ENCODE data around the gene ALKAL2. TPM values are rescaled to one million over a fixed set of nuclear protein-coding genes. Genes with fewer than 3 reads are reported as not detected.
A peak's percentile ranks its signal among the peaks of the same experiment; 100 is the strongest.

Gene ALKAL2
- total RNA-seq, 1 donor from 2014 or later = 0.93 TPM

GRCh38 chr2:295090-295489 lies 7.2 kb upstream of the ALKAL2 start:
- DNase-seq (ENCODE audit: extremely low read depth, low read depth, low spot score) = no peak

GRCh38 chr2:290090-290722 lies 2.3 kb upstream of the ALKAL2 start:
- peak; percentile 16 for DNase-seq (ENCODE audit: extremely low read depth, low read depth, low spot score)

GRCh38 chr2:289362-290089 lies 1.6 kb upstream of the ALKAL2 start:
- DNase-seq (ENCODE audit: extremely low read depth, low read depth, low spot score) = no peak

- no peak for DNase-seq (ENCODE audit: extremely low read depth, low read depth, low spot score)
Observed at GRCh38 chr2:288758-289361, 969 bp upstream of the ALKAL2 start.

DNA sequence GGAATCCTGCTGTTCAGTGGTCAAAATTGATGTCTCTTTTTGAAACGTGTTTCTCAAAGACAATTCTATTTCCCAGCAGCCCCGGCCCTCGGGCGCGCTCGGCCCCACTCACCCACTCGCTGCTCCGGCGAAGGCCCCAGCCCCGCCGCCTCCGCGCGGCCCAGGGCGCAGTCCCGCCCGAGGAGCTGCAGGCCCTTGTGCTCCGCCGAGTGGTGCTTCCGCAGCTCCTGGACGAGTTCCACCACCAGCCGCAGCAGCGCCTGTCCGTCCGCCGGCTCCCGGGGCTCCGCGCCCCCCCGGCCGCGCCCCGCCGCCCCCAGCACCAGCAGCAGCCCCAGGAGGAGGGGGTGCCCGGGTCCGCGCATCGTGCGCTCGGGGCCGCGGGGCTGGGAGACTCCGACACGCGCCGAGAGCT lies 413 bp downstream of the ALKAL2 start:
- DNase-seq (ENCODE audit: extremely low read depth, low read depth, low spot score) = no peak

- no peak for DNase-seq (ENCODE audit: extremely low read depth, low read depth, low spot score)
Observed at GRCh38 chr2:286774-287392, 1.0 kb downstream of the ALKAL2 start.

- no peak for DNase-seq (ENCODE audit: extremely low read depth, low read depth, low spot score)
Observed at GRCh38 chr2:286035-286434, 1.9 kb downstream of the ALKAL2 start.

- DNase-seq (ENCODE audit: extremely low read depth, low read depth, low spot score) = no peak
Observed at GRCh38 chr2:285531-285930, 2.4 kb downstream of the ALKAL2 start.

- DNase-seq (ENCODE audit: extremely low read depth, low read depth, low spot score) = no peak
Observed at GRCh38 chr2:284896-285492, 2.9 kb downstream of the ALKAL2 start.

DNA sequence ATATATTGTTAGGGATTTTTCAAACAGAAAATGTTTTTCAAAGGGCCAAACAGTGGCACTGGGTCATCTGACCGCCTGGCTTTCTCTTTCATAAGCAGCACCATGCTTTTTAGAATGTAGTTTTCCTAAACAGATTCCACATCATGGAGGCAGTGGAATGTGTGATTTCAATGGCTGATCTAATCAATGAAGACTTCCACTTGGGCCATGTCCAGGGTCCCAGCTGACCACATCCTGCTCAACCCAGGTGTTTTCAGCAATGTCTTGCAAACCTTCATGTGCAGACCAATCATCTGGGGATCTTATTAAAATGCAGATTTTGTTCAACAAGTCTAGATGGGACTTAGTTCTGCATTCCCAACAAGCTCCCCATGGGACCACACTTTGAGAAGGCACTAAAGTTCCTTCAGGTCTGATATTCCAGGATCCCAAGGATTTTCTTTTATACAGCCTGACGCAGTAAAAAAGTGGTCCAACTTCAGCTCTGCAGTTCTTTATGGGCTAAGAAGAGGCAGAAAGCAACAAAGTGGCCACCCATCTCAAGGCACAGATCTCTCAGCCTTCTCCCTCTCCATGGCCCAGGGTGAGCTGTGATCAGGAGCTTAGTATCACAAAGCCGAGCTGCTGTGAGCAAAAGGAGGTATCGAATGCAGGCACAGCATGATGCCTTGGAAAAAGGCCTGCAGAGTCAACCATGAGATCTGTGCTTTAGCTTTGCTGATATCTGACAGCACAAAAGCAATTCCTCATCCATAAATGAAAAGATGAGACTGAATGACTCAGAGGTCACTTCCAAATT lies 3.7 kb downstream of the ALKAL2 start:
- no peak for DNase-seq (ENCODE audit: extremely low read depth, low read depth, low spot score)

GRCh38 chr2:282371-283263 lies 5.3 kb downstream of the ALKAL2 start:
- no peak for DNase-seq (ENCODE audit: extremely low read depth, low read depth, low spot score)

DNA sequence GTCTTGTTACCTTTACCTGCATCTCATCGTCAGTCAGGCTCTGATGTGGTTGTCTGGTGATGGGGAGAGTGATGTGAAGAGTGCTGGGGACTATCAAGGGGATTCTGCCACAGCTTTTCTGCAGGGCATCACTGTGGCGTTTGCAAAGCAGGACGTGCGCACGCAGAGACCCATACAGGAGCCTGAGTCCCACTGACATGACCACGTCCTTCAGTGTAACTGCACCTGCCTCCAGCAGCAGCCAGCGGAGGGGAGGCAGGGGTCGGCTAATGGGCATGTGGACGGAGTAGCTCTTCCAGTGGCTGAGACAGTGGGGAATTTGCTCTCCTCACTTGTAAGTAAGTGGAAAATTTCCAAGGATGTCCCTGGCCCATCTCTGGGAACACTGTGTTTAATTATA lies 6.5 kb downstream of the ALKAL2 start:
- DNase-seq (ENCODE audit: extremely low read depth, low read depth, low spot score) = no peak

- DNase-seq (ENCODE audit: extremely low read depth, low read depth, low spot score) = no peak
Observed at GRCh38 chr2:280650-281110, 7.2 kb downstream of the ALKAL2 start.

DNA sequence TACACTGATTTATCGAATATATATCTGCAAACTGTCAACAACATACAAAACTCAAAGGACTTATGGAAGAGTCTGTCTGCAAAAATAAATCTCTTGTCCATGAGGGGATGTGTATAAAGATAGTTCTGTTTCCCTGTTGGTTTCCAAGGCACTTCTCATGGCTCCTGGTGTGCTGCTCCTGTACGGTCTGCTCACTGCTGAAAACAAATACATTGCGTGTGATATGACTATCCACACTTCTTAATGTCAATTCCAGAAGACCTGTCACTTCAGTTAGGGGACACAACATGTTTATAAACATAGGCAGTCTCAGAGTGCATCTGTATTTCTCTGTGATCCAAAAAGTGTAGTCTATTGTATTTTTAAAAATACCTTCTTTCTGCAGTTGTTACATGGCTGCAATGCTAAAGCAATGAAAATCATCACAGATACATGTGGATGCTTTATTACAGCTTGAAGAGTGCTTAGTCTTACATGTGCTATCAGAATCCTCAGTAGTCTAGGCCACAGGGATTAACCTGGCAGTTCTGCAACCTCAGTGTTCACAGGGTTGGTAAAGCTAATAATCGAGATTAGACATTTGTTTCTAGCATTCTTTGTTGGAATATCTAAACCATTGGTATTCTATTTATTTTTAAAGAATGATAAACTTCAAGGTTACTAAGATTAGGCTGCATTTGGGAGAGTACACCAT lies 7.8 kb downstream of the ALKAL2 start:
- no peak for DNase-seq (ENCODE audit: extremely low read depth, low read depth, low spot score)

- DNase-seq (ENCODE audit: extremely low read depth, low read depth, low spot score) = no peak
Observed at GRCh38 chr2:279366-279765, 8.5 kb downstream of the ALKAL2 start.

DNA sequence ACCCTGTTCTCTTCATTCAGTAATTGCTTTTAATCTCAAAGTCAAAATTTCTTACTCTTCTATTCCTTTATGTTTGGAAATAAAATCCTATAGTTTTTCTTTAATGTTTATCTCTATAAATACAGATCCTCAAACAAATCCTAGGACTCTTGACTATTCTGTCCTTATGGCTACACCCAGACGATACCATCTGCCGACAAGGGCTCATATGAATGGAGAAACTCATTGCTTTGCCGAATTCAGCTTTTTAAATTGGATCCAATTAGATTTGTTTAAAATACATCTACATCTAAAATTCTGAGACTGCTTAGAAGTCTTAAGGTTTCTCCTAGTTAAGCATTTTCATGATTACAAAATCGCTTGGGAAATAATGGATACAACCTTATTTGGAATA lies 9.0 kb downstream of the ALKAL2 start:
- DNase-seq (ENCODE audit: extremely low read depth, low read depth, low spot score) = no peak

DNA sequence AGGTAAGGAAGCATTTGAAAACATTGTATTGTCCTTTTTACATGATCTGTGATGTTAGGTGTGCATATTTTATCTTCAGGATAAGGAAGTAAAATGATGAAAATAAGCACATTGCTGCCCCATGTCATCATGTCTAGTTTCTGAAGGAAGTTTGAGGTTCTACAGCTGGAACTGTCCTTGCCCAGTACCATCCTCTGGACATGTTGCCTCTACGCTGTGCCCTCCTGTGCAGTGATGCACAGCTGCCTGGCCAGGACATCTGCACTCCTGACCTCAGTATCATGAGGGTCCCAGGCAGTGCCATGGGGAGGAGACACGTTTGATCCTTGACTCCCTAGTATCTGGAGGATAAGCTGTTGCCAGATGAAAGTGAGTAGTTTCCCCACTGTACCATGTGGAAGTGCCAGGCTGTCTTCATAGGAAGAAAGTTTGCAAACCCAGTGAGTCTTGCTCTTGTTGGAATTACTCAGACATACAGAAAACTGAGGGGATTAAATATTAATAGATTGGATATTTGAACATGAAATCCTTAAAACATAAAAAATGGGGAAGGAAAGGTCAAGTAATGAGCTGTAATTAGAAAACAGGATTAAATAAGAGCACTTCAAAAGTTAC lies 9.5 kb downstream of the ALKAL2 start:
- no peak for DNase-seq (ENCODE audit: extremely low read depth, low read depth, low spot score)

- no peak for DNase-seq (ENCODE audit: extremely low read depth, low read depth, low spot score)
Observed at GRCh38 chr2:275466-275865, 12.4 kb downstream of the ALKAL2 start.

Measured in glomerular endothelial cell (primary cell).